Small intestine (tissue), 7 donors: ENCODE measurements around the gene DUSP1. TPM values are rescaled to one million over a fixed set of nuclear protein-coding genes. Genes with fewer than 3 reads are reported as not detected.

ENCODE experiments used
- DNase-seq, 2 donors: peaks; one replicate each; pipeline versions ENCODE4 v3.0.0 to v3.0.0-alpha.2; 2013
- FAIRE-seq: peaks from 2 replicates; lab custom pipeline; 2012; peaks lifted over from hg19 to GRCh38; lab: Jason Lieb, UNC
- H3K27ac ChIP-seq, 3 donors: one replicate each; pipeline ENCODE4 v1.5.1; 2013; ENCODE audit warnings: low read length in 2 of 3, mild to moderate bottlenecking in 2 of 3, control low read depth in 1 of 3, inconsistent platforms in 1 of 3, low read depth in 1 of 3, moderate library complexity in 1 of 3
- H3K27me3 ChIP-seq, 3 donors: one replicate each; pipeline ENCODE4 v1.6.1; 2013; ENCODE audit warnings: low read length in 3 of 3, inconsistent platforms in 1 of 3; ENCODE audit not compliant: control insufficient read depth in 3 of 3, insufficient read depth in 3 of 3
- H3K36me3 ChIP-seq, 3 donors: one replicate each; pipeline ENCODE4 v1.6.1; 2013; ENCODE audit warnings: low read length in 3 of 3, inconsistent platforms in 1 of 3, low read depth in 1 of 3, mild to moderate bottlenecking in 1 of 3, moderate library complexity in 1 of 3; ENCODE audit not compliant: control insufficient read depth in 3 of 3, insufficient read depth in 2 of 3
- H3K4me1 ChIP-seq, 3 donors: one replicate each; pipeline ENCODE4 v1.6.1; 2013; ENCODE audit warnings: low read length in 2 of 3, inconsistent platforms in 1 of 3, low read depth in 1 of 3, mild to moderate bottlenecking in 1 of 3, moderate library complexity in 1 of 3; ENCODE audit not compliant: control insufficient read depth in 3 of 3, insufficient read depth in 2 of 3
- H3K4me3 ChIP-seq, 3 donors: one replicate each; pipeline ENCODE4 v1.5.1; 2013; ENCODE audit warnings: low read length in 3 of 3, control low read depth in 1 of 3, inconsistent platforms in 1 of 3, low read depth in 1 of 3, mild to moderate bottlenecking in 1 of 3, moderate library complexity in 1 of 3
- H3K9me3 ChIP-seq, 2 donors: one replicate each; pipeline ENCODE4 v1.6.1; 2013; ENCODE audit warnings: low read depth in 1 of 2, low read length in 1 of 2; ENCODE audit not compliant: control insufficient read depth in 2 of 2, insufficient read depth in 1 of 2
- WGBS, 3 donors: extraction: QIAGEN DNeasy Blood & Tissue Kit; methylation state at CpG; one replicate each; pipeline ENCODE4 v1.1.7; 2013; 5-methylcytosine and 5-hydroxymethylcytosine counted together
- polyA plus RNA-seq, 4 donors: library from polyadenylated mRNA; stranded (reverse) in 3 of 4; unstranded in 1 of 4; fragments of 200-250 nt in 3 of 4; fragments of 120-200 nt in 1 of 4; gene quantifications; one replicate each; pipeline versions ENCODE4 v1.2.1 to v1.2.3, GENCODE V29; 2013
- donor health status: healthy with polysubstance abuse.
- donor health status: control.
- donor health status: control.
- donor health status: Bipolar disorder and iron deficiency.
- donor health status: healthy.

The DUSP1 gene
- polyA plus RNA-seq, 4 donors, result 64.4 to 216 (median 109) TPM

- H3K4me3 ChIP-seq, result peak overlapping the region in 1 of 3 donors; percentile 32
- 36 to 50% (median 37%) methylated on average over 17 of the region's 17 CpGs for WGBS, 3 donors
- DNase-seq, result peak; percentile 71
Observed at GRCh38 chr5:172766287-172767108, 4.5 kb downstream of the DUSP1 start.

GRCh38 chr5:172765766-172766286 is 5.2 kb downstream of the DUSP1 start:
- DNase-seq (no peak), FAIRE-seq (no peak)
- 44 to 61% (median 52%) methylated on average over 4 of the region's 4 CpGs for WGBS, 3 donors
- Histone ChIP-seq H3K9me3 (no peaks in the 10 kb centered on the region), H3K4me3 (peak overlapping the region in 1 of 3 donors; percentile 32), H3K27ac (peak overlapping the region; percentile 80 to 96 (median 88)), H3K36me3 (peaks cover 5 to 31% (median 18%) of the 10 kb centered on the region in 3 donors), H3K4me1 (peaks cover 0 to 49% (median 2%) of the 10 kb centered on the region in 3 donors), H3K27me3 (no peaks in the 10 kb centered on the region)

More at GRCh38 chr5:172766287-172767108, 4.5 kb downstream of the DUSP1 start:
- H3K27me3 ChIP-seq, result no peaks in the 10 kb centered on the region
- peaks cover 5 to 31% (median 18%) of the 10 kb centered on the region in 3 donors for H3K36me3 ChIP-seq
- FAIRE-seq, result no peak
- peaks cover 0 to 50% (median 2%) of the 10 kb centered on the region in 3 donors for H3K4me1 ChIP-seq
- no peaks in the 10 kb centered on the region for H3K9me3 ChIP-seq
- peak overlapping the region; percentile 80 to 96 (median 88) for H3K27ac ChIP-seq

GRCh38 chr5:172764861-172765765 is 5.9 kb downstream of the DUSP1 start:
- Histone ChIP-seq H3K4me3 (peak overlapping the region in 2 of 3 donors; percentile 17 to 39), H3K27ac (peak overlapping the region; percentile 80 to 96 (median 88)), H3K27me3 (no peaks in the 10 kb centered on the region), H3K4me1 (peaks cover 0 to 49% (median 2%) of the 10 kb centered on the region in 3 donors), H3K36me3 (peaks cover 5 to 31% (median 18%) of the 10 kb centered on the region in 3 donors), H3K9me3 (no peaks in the 10 kb centered on the region)
- FAIRE-seq, result no peak
- WGBS, 3 donors, result 5 to 8% (median 6%) methylated on average over 24 of the region's 24 CpGs
- peak; percentile 100 for DNase-seq

- Histone ChIP-seq H3K27me3 (no peaks in the 10 kb centered on the region), H3K9me3 (no peaks in the 10 kb centered on the region), H3K4me1 (peaks cover 0 to 40% (median 0%) of the 10 kb centered on the region in 3 donors), H3K36me3 (peaks cover 0 to 16% (median 5%) of the 10 kb centered on the region in 3 donors), H3K27ac (no peak overlapping the region), H3K4me3 (no peak overlapping the region)
- FAIRE-seq (no peak), DNase-seq (no peak)
- WGBS, 3 donors, result 93 to 94% (median 94%) methylated on average over 19 to 21 of the region's 21 CpGs
Observed at GRCh38 chr5:172763120-172763464, 7.9 kb downstream of the DUSP1 start.

- WGBS, 3 donors, result 93 to 95% (median 94%) methylated on average over 33 to 37 of the region's 37 CpGs
- Histone ChIP-seq H3K27me3 (no peaks in the 10 kb centered on the region), H3K27ac (no peak overlapping the region), H3K4me1 (peaks cover 0 to 35% (median 5%) of the 10 kb centered on the region in 3 donors), H3K36me3 (peaks cover 0 to 12% (median under 1%) of the 10 kb centered on the region in 3 donors), H3K9me3 (no peaks in the 10 kb centered on the region), H3K4me3 (no peak overlapping the region)
- FAIRE-seq, result no peak
- DNase-seq, result no peak
Observed at GRCh38 chr5:172762214-172763119, 8.5 kb downstream of the DUSP1 start.

GRCh38 chr5:172760959-172761358 is 10.0 kb downstream of the DUSP1 start:
- Histone ChIP-seq H3K36me3 (no peaks in the 10 kb centered on the region), H3K9me3 (peaks cover 0 to 1% of the 10 kb centered on the region in 2 donors), H3K27ac (no peak overlapping the region), H3K27me3 (no peaks in the 10 kb centered on the region), H3K4me1 (peaks cover 0 to 23% (median 6%) of the 10 kb centered on the region in 3 donors), H3K4me3 (no peak overlapping the region)
- WGBS, 3 donors, result 82 to 89% (median 83%) methylated on average over 2 of the region's 2 CpGs
- DNase-seq (no peak), FAIRE-seq (no peak)

- Histone ChIP-seq H3K9me3 (peaks cover 0 to 5% of the 10 kb centered on the region in 2 donors), H3K27me3 (no peaks in the 10 kb centered on the region), H3K27ac (no peak overlapping the region), H3K4me3 (no peak overlapping the region), H3K36me3 (no peaks in the 10 kb centered on the region), H3K4me1 (peaks cover 0 to 18% (median 6%) of the 10 kb centered on the region in 3 donors)
- DNase-seq, result no peak
- WGBS, 3 donors, result 90 to 97% (median 96%) methylated on average over 1 of the region's 1 CpG
- no peak for FAIRE-seq
Observed at GRCh38 chr5:172760136-172760535, 10.9 kb downstream of the DUSP1 start.
